Brain microvascular endothelial cell (primary cell): ENCODE measurements around the gene SLC4A1AP.

ENCODE experiments used
- DNase-seq: peaks from one replicate; pipeline ENCODE4 v3.0.0-alpha.2; 2020
- H3K27ac ChIP-seq: fragments of 250-450 bp; sonication (Bioruptor Pico); 2 replicates; pipeline ENCODE4 v1.5.1; 2020; ENCODE audit warnings: mild to moderate bottlenecking, moderate library complexity
- H3K27me3 ChIP-seq: fragments of 250-450 bp; sonication (Bioruptor Pico); replicated peaks from 2 replicates; pipeline ENCODE4 v1.5.1; 2020; ENCODE audit warnings: mild to moderate bottlenecking
- H3K36me3 ChIP-seq: fragments of 250-450 bp; sonication (Bioruptor Pico); replicated peaks from 2 replicates; pipeline ENCODE4 v1.5.1; 2020; ENCODE audit warnings: mild to moderate bottlenecking
- H3K4me3 ChIP-seq: 2 replicates; pipeline ENCODE4 v1.5.1; 2011; ENCODE audit warnings: low read depth, mild to moderate bottlenecking, control low read depth, low read length, moderate library complexity
- CTCF ChIP-seq: IDR thresholded peaks from 2 replicates; pipeline ENCODE4 v1.5.1; 2011; ENCODE audit warnings: low read depth, mild to moderate bottlenecking, moderate library complexity, low read length, control low read depth, inconsistent platforms; ENCODE audit errors: missing control alignments
- in situ Hi-C: cut with HindIII; loops from 2 replicates; pipeline ENCODE4 v1.10.0; 2017; ENCODE audit warnings: low sequenced_read_pairs, low pct_ligation_motif_present

The SLC4A1AP gene

GRCh38 chr2:27708257-27708654 lies 44.6 kb downstream of the SLC4A1AP start:
- no peaks in the 10 kb centered on the region for H3K27me3 ChIP-seq
- no peak overlapping the region for H3K27ac ChIP-seq
- no peak for DNase-seq
- in situ Hi-C loops: no loop called here
- no peak overlapping the region for H3K4me3 ChIP-seq
- no peak for TF ChIP-seq CTCF
- H3K36me3 ChIP-seq: no peaks in the 10 kb centered on the region

- no peak for DNase-seq
- H3K27ac ChIP-seq: no peak overlapping the region
- H3K4me3 ChIP-seq: no peak overlapping the region
- no peak for TF ChIP-seq CTCF
- in situ Hi-C loops: no loop called here
- no peaks in the 10 kb centered on the region for H3K36me3 ChIP-seq
- no peaks in the 10 kb centered on the region for H3K27me3 ChIP-seq
Measured at GRCh38 chr2:27708666-27709065, 45.0 kb downstream of the SLC4A1AP start.

GRCh38 chr2:27709326-27709725 lies 45.6 kb downstream of the SLC4A1AP start:
- Histone ChIP-seq H3K36me3 (no peaks in the 10 kb centered on the region), H3K4me3 (no peak overlapping the region), H3K27ac (no peak overlapping the region), H3K27me3 (no peaks in the 10 kb centered on the region)
- in situ Hi-C loops: no loop called here
- TF ChIP-seq CTCF: no peak
- no peak for DNase-seq

- in situ Hi-C loops: no loop called here
- Histone ChIP-seq H3K27ac (no peak overlapping the region), H3K36me3 (no peaks in the 10 kb centered on the region), H3K4me3 (no peak overlapping the region), H3K27me3 (no peaks in the 10 kb centered on the region)
- DNase-seq: no peak
- no peak for TF ChIP-seq CTCF
Measured at GRCh38 chr2:27709960-27710575, 46.4 kb downstream of the SLC4A1AP start.

GRCh38 chr2:27710640-27711430 lies 47.1 kb downstream of the SLC4A1AP start:
- H3K36me3 ChIP-seq: no peaks in the 10 kb centered on the region
- TF ChIP-seq CTCF: no peak
- H3K4me3 ChIP-seq: no peak overlapping the region
- no peaks in the 10 kb centered on the region for H3K27me3 ChIP-seq
- in situ Hi-C loops: no loop called here
- no peak for DNase-seq
- H3K27ac ChIP-seq: no peak overlapping the region

- Histone ChIP-seq H3K27me3 (no peaks in the 10 kb centered on the region), H3K27ac (no peak overlapping the region), H3K4me3 (no peak overlapping the region), H3K36me3 (no peaks in the 10 kb centered on the region)
- DNase-seq: no peak
- in situ Hi-C loops: no loop called here
- TF ChIP-seq CTCF: no peak
Measured at GRCh38 chr2:27711804-27712203, 48.1 kb downstream of the SLC4A1AP start.
